Gastroesophageal sphincter (tissue), 4 donors: ENCODE results near the gene ZDHHC11. TPM values are rescaled to one million over a fixed set of nuclear protein-coding genes. Genes with fewer than 3 reads are reported as not detected.

Experiments used
- ATAC-seq: fragments of 150-250 bp; one replicate; pipeline ENCODE4 v1.9.1; 2016; ENCODE audit warnings: mild to moderate bottlenecking, moderate library complexity
- H3K27ac ChIP-seq, 4 donors: fragments of 200-600 bp; sonication (generic) in 3 of 4; 1 replicate in 3 of 4; 2 replicates in 1 of 4; pipeline ENCODE4 v1.5.1; 2016 to 2019
- H3K27me3 ChIP-seq: fragments of 200-600 bp; sonication (generic); one replicate; pipeline ENCODE4 v1.5.1; 2019
- H3K36me3 ChIP-seq, 2 donors: fragments of 200-600 bp; sonication (generic); one replicate each; pipeline ENCODE4 v1.5.1; 2019; ENCODE audit warnings: control low read depth in 1 of 2
- H3K4me1 ChIP-seq, 3 donors: fragments of 200-600 bp; sonication (generic); 1 replicate in 2 of 3; 2 replicates in 1 of 3; pipeline ENCODE4 v1.5.1; 2016 to 2019; ENCODE audit warnings: control low read depth in 2 of 3
- H3K4me3 ChIP-seq, 2 donors: fragments of 200-600 bp; sonication (generic); one replicate each; pipeline ENCODE4 v1.5.1; 2019; ENCODE audit warnings: mild to moderate bottlenecking in 1 of 2, moderate library complexity in 1 of 2
- H3K9me3 ChIP-seq, 3 donors: fragments of 200-600 bp; sonication (generic); one replicate each; pipeline ENCODE4 v1.5.1; 2017 to 2019; ENCODE audit warnings: control low read depth in 2 of 3
- EP300 ChIP-seq: sonication (generic); formaldehyde crosslinking; IDR thresholded peaks from one replicate; pipeline ENCODE4 v1.6.1; 2017; ENCODE audit warnings: antibody characterized with exemption, mild to moderate bottlenecking
- POLR2A ChIP-seq, 2 donors: fragments of 450-650 bp; IDR thresholded peaks; one replicate each; pipeline ENCODE4 v1.6.1; 2017; ENCODE audit warnings: antibody characterized with exemption in 2 of 2, mild to moderate bottlenecking in 2 of 2, moderate library complexity in 1 of 2
- POLR2AphosphoS5 ChIP-seq: sonication (generic); formaldehyde crosslinking; IDR thresholded peaks from one replicate; pipeline ENCODE4 v1.6.1; 2017; ENCODE audit warnings: antibody characterized with exemption
- WGBS, 2 donors: methylation state at CpG; one replicate each; pipeline ENCODE4 v1.1.5; 2018; ENCODE audit warnings: low coverage in 1 of 2; 5-methylcytosine and 5-hydroxymethylcytosine counted together
- total RNA-seq, 4 donors: library from RNA; depleted of rRNA; stranded (reverse); fragments of >200 nt; gene quantifications; one replicate each; pipeline ENCODE4 v1.1.0, GENCODE V29; 2016
- TF ChIP-seq, protein P1 (sequence below), 4 experiments: fragments of 200-600 bp in 2 of 4; fragments of 450-650 bp in 2 of 4; sonication (generic) in 1 of 4; IDR thresholded peaks; one replicate each; pipeline ENCODE4 v1.5.1; 2017 to 2019; ENCODE audit warnings: antibody characterized with exemption in 4 of 4, mild to moderate bottlenecking in 2 of 4, moderate library complexity in 2 of 4

ZDHHC11 gene
- total RNA-seq, 4 donors from 2014 or later: 2.3 to 19.1 (median 7.4) TPM

GRCh38 chr5:887947-888637 is 37.3 kb upstream of the ZDHHC11 start:
- no peak overlapping the region for H3K27ac ChIP-seq
- H3K9me3 ChIP-seq: no peaks in the 10 kb centered on the region
- H3K4me1 ChIP-seq: peaks cover 0 to 28% (median 14%) of the 10 kb centered on the region in 3 donors
- peaks cover 0 to 84% of the 10 kb centered on the region in 2 donors for H3K36me3 ChIP-seq
- H3K27me3 ChIP-seq: no peaks in the 10 kb centered on the region
- TF ChIP-seq POLR2AphosphoS5 (no peak), EP300 (no peak), POLR2A (IDR thresholded peaks at IDR 0.05) (no peak)
- TF ChIP-seq, protein P1, sequence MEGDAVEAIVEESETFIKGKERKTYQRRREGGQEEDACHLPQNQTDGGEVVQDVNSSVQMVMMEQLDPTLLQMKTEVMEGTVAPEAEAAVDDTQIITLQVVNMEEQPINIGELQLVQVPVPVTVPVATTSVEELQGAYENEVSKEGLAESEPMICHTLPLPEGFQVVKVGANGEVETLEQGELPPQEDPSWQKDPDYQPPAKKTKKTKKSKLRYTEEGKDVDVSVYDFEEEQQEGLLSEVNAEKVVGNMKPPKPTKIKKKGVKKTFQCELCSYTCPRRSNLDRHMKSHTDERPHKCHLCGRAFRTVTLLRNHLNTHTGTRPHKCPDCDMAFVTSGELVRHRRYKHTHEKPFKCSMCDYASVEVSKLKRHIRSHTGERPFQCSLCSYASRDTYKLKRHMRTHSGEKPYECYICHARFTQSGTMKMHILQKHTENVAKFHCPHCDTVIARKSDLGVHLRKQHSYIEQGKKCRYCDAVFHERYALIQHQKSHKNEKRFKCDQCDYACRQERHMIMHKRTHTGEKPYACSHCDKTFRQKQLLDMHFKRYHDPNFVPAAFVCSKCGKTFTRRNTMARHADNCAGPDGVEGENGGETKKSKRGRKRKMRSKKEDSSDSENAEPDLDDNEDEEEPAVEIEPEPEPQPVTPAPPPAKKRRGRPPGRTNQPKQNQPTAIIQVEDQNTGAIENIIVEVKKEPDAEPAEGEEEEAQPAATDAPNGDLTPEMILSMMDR (IDR thresholded peaks at IDR 0.05): no peak
- no peak overlapping the region for H3K4me3 ChIP-seq
- WGBS, 2 donors: 84 to 85% methylated on average over 4 to 9 of the region's 14 CpGs
- ATAC-seq: no peak

GRCh38 chr5:886716-887325 is 36.0 kb upstream of the ZDHHC11 start:
- H3K4me1 ChIP-seq: peaks cover 0 to 19% (median 9%) of the 10 kb centered on the region in 3 donors
- no peak overlapping the region for H3K27ac ChIP-seq
- peaks cover 0 to 96% of the 10 kb centered on the region in 2 donors for H3K36me3 ChIP-seq
- H3K27me3 ChIP-seq: no peaks in the 10 kb centered on the region
- WGBS, 2 donors: 88% methylated on average over 6 of the region's 26 CpGs; no CpG with 5 or more reads in 1 of the 2 donors
- H3K9me3 ChIP-seq: no peaks in the 10 kb centered on the region
- no peak for ATAC-seq
- no peak overlapping the region for H3K4me3 ChIP-seq
- no peak for TF ChIP-seq POLR2AphosphoS5

- TF ChIP-seq POLR2A (IDR thresholded peaks at IDR 0.05) (no peak), POLR2AphosphoS5 (no peak), EP300 (no peak)
- TF ChIP-seq, protein P1 (IDR thresholded peaks at IDR 0.05): no peak
- H3K36me3 ChIP-seq: peaks cover 0 to 100% of the 10 kb centered on the region in 2 donors
- 78% methylated on average over 3 of the region's 13 CpGs; no CpG with 5 or more reads in 1 of the 2 donors for WGBS, 2 donors
- ATAC-seq: no peak
- no peak overlapping the region for H3K4me3 ChIP-seq
- no peak overlapping the region for H3K27ac ChIP-seq
- no peaks in the 10 kb centered on the region for H3K9me3 ChIP-seq
- H3K27me3 ChIP-seq: no peaks in the 10 kb centered on the region
- peaks cover 0 to 11% (median 1%) of the 10 kb centered on the region in 3 donors for H3K4me1 ChIP-seq
Observed at GRCh38 chr5:886036-886435, 35.2 kb upstream of the ZDHHC11 start.

DNA sequence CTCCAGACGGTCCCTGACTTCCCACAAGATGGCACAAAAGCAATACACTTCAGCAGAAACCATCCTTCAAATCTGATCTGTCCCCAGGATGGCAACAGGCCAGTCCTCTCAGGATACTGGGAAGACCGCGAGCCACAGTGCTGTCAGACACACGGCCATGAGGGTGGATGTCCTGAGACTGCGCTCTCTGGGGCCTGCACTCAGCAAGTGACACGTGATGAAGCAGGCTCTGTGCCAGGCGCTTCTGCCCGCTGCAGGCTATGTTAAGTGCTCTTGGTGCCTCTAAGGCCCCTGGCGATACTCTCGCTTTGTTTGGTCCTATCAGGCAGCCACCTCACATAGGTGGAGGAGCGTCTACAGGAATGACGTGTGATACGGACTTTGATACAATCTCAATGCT is 34.7 kb upstream of the ZDHHC11 start:
- no peak for ATAC-seq
- TF ChIP-seq POLR2AphosphoS5 (no peak), EP300 (no peak), POLR2A (IDR thresholded peaks at IDR 0.05) (no peak)
- TF ChIP-seq, protein P1 (IDR thresholded peaks at IDR 0.05): no peak
- peaks cover 0 to 6% (median 0%) of the 10 kb centered on the region in 3 donors for H3K4me1 ChIP-seq
- H3K27me3 ChIP-seq: no peaks in the 10 kb centered on the region
- no peak overlapping the region for H3K4me3 ChIP-seq
- no peak overlapping the region for H3K27ac ChIP-seq
- WGBS, 2 donors: 97% methylated on average over 5 of the region's 13 CpGs; no CpG with 5 or more reads in 1 of the 2 donors
- peaks cover 0 to 100% of the 10 kb centered on the region in 2 donors for H3K36me3 ChIP-seq
- no peaks in the 10 kb centered on the region for H3K9me3 ChIP-seq

- ATAC-seq: no peak
- no peak overlapping the region for H3K27ac ChIP-seq
- no peaks in the 10 kb centered on the region for H3K9me3 ChIP-seq
- no peak overlapping the region for H3K4me3 ChIP-seq
- peaks cover 0 to 2% (median 0%) of the 10 kb centered on the region in 3 donors for H3K4me1 ChIP-seq
- 100% methylated on average over 1 of the region's 18 CpGs; no CpG with 5 or more reads in 1 of the 2 donors for WGBS, 2 donors
- no peaks in the 10 kb centered on the region for H3K27me3 ChIP-seq
- H3K36me3 ChIP-seq: peaks cover 0 to 98% of the 10 kb centered on the region in 2 donors
- no peak for TF ChIP-seq EP300
Observed at GRCh38 chr5:885127-885442, 34.3 kb upstream of the ZDHHC11 start.
